Nephron progenitor cell (in vitro differentiated cells): Measurements from ENCODE around the gene VRK1.

Source experiments
- DNase-seq: peaks from one replicate; pipeline ENCODE4 v3.0.0; 2021
- H3K27ac Mint-ChIP-seq: 2 replicates; pipeline ENCODE4 v1.8.0; 2021; ENCODE audit warnings: mild to moderate bottlenecking, moderate library complexity, mixed read lengths
- H3K27me3 Mint-ChIP-seq: 2 replicates; pipeline ENCODE4 v1.8.0; 2021; ENCODE audit warnings: mild to moderate bottlenecking, low read depth, mixed read lengths; ENCODE audit not compliant: poor library complexity
- H3K36me3 Mint-ChIP-seq: 2 replicates; pipeline ENCODE4 v1.8.0; 2021; ENCODE audit warnings: low read depth, mixed read lengths
- H3K4me1 Mint-ChIP-seq: 2 replicates; pipeline ENCODE4 v1.8.0; 2021; ENCODE audit warnings: mixed read lengths
- H3K4me3 Mint-ChIP-seq: 2 replicates; pipeline ENCODE4 v1.8.0; 2021; ENCODE audit warnings: mild to moderate bottlenecking, moderate library complexity, mixed read lengths
- H3K9me3 Mint-ChIP-seq: 2 replicates; pipeline ENCODE4 v1.8.0; 2021; ENCODE audit warnings: mild to moderate bottlenecking, moderate library complexity, mixed read lengths
- TF ChIP-seq, protein P1 (sequence below): fragments of 200-600 bp; sonication (generic); IDR thresholded peaks from 2 replicates; pipeline ENCODE4 v1.5.0; 2021; ENCODE audit warnings: antibody characterized with exemption

The VRK1 gene

GRCh38 chr14:96808619-96809406 is 11.6 kb downstream of the VRK1 start:
- no peaks in the 10 kb centered on the region for H3K4me1 Mint-ChIP-seq
- peaks cover 42% of the 10 kb centered on the region for H3K36me3 Mint-ChIP-seq
- TF ChIP-seq, protein P1, sequence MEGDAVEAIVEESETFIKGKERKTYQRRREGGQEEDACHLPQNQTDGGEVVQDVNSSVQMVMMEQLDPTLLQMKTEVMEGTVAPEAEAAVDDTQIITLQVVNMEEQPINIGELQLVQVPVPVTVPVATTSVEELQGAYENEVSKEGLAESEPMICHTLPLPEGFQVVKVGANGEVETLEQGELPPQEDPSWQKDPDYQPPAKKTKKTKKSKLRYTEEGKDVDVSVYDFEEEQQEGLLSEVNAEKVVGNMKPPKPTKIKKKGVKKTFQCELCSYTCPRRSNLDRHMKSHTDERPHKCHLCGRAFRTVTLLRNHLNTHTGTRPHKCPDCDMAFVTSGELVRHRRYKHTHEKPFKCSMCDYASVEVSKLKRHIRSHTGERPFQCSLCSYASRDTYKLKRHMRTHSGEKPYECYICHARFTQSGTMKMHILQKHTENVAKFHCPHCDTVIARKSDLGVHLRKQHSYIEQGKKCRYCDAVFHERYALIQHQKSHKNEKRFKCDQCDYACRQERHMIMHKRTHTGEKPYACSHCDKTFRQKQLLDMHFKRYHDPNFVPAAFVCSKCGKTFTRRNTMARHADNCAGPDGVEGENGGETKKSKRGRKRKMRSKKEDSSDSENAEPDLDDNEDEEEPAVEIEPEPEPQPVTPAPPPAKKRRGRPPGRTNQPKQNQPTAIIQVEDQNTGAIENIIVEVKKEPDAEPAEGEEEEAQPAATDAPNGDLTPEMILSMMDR = no peak
- DNase-seq = no peak
- peaks cover 10% of the 10 kb centered on the region for H3K9me3 Mint-ChIP-seq
- no peaks in the 10 kb centered on the region for H3K27me3 Mint-ChIP-seq
- H3K27ac Mint-ChIP-seq = no peak overlapping the region
- H3K4me3 Mint-ChIP-seq = no peak overlapping the region

GRCh38 chr14:96811265-96811664 is 14.1 kb downstream of the VRK1 start:
- peaks cover 42% of the 10 kb centered on the region for H3K36me3 Mint-ChIP-seq
- no peaks in the 10 kb centered on the region for H3K27me3 Mint-ChIP-seq
- peaks cover 5% of the 10 kb centered on the region for H3K4me1 Mint-ChIP-seq
- peaks cover 10% of the 10 kb centered on the region for H3K9me3 Mint-ChIP-seq
- H3K27ac Mint-ChIP-seq = no peak overlapping the region
- TF ChIP-seq, protein P1 = no peak
- H3K4me3 Mint-ChIP-seq = no peak overlapping the region
- no peak for DNase-seq

GRCh38 chr14:96811985-96812667 is 14.9 kb downstream of the VRK1 start:
- H3K9me3 Mint-ChIP-seq = peaks cover 10% of the 10 kb centered on the region
- peaks cover 5% of the 10 kb centered on the region for H3K4me1 Mint-ChIP-seq
- peaks cover 35% of the 10 kb centered on the region for H3K36me3 Mint-ChIP-seq
- H3K27me3 Mint-ChIP-seq = no peaks in the 10 kb centered on the region
- DNase-seq = no peak
- no peak overlapping the region for H3K27ac Mint-ChIP-seq
- H3K4me3 Mint-ChIP-seq = no peak overlapping the region
- TF ChIP-seq, protein P1 = no peak

DNA sequence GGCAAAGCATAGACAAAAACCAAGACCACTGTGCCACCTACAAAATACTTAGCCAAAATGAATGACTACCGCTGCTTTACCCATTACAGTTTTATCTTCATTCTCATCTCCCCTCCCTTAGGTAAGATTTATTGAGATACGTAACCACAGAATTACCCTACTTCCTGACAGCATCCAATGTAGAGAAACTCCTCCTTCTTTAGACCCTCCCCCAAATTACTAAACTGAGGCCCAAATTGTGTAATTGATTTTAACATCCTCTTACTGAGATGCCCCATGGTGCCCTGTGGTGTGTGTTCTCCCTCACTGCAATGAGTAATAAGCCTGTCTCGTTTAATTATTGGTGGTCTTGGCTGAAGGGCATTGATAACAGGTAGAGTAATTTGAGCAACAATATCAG is 19.1 kb downstream of the VRK1 start:
- peaks cover 15% of the 10 kb centered on the region for H3K4me1 Mint-ChIP-seq
- TF ChIP-seq, protein P1 = no peak
- H3K9me3 Mint-ChIP-seq = no peaks in the 10 kb centered on the region
- no peaks in the 10 kb centered on the region for H3K27me3 Mint-ChIP-seq
- no peak for DNase-seq
- no peak overlapping the region for H3K4me3 Mint-ChIP-seq
- H3K36me3 Mint-ChIP-seq = peaks cover 20% of the 10 kb centered on the region
- H3K27ac Mint-ChIP-seq = peak overlapping the region; percentile 2

DNA sequence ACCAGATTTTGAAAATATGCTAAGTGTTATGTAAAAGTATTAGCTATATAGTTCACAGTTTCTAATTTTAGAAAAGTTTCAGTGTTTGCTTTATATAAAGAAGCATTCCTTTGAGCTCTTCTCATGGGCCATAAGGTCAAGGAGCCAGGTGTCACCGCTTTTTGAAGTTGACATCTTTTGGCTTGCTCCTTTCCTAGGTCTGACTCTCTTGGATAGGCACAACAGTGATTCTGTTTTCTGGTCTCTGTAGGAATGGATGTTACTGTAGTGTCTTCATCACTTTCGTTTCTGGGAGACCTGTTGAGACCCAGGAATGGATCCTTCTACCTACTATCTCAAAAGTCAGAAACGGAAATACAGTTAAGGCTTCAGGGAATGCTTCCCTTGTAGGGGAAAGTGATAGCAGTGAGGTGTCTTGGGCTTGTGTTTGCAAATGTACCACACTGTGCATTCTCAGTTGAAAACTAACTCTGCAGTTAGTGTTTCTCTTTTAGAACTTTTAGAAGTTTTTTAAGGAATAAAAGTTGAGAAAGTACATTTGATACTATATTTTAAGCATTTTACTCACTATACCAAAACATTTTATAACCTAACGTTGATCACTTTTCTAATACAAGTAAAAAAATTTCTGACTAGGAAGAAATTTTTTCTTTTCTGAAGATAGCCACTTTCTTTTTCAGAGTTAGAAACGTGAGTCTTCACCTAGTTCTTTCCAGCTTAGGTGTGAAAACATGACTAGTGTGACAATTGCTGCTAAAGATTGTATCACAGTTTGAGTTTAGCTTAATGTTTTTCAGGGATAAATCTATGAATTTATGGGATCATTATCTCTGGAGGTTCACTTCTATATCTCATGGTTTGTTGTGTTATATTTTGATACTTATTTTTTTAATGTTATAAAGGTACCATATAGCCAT is 20.8 kb downstream of the VRK1 start:
- Mint-ChIP-seq H3K27me3 (no peaks in the 10 kb centered on the region), H3K36me3 (peaks cover 22% of the 10 kb centered on the region), H3K9me3 (no peaks in the 10 kb centered on the region), H3K27ac (no peak overlapping the region), H3K4me3 (no peak overlapping the region), H3K4me1 (peaks cover 21% of the 10 kb centered on the region)
- TF ChIP-seq, protein P1 = no peak
- DNase-seq = no peak
